ENCODE measurements around the gene DSCAML1. TPM values are rescaled to one million over a fixed set of nuclear protein-coding genes. Genes with fewer than 3 reads are reported as not detected.
A peak's percentile ranks its signal among the peaks of the same experiment; 100 is the strongest.

The DSCAML1 gene
- polyA plus RNA-seq, 1 donor = 2.8 TPM

- DNase-seq = no peak
Measured at GRCh38 chr11:117662671-117663269, 134.2 kb downstream of the DSCAML1 start.

DNA sequence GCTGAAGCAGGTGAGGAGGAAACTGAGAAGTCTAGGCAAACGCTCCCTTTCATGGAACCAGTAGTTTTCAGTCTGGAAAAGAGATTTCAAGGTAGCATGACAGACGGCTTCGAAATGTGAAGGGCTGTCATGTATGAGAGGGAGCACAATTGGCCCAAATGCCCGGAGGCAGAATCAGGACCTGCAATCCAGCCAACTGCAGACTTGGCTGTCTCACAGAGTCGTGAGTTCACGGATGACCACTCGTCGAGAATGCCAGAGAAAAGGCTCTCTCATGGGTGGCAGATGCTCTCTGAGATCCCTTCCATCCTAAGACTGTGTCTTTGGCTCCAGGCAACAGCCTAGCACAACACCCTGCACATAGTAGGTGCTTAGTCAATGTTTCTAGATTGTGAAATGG is 134.8 kb downstream of the DSCAML1 start:
- DNase-seq = no peak

GRCh38 chr11:117658809-117659208 is 138.2 kb downstream of the DSCAML1 start:
- DNase-seq = no peak

GRCh38 chr11:117657794-117658193 is 139.2 kb downstream of the DSCAML1 start:
- no peak for DNase-seq

GRCh38 chr11:117654281-117655255 is 142.4 kb downstream of the DSCAML1 start:
- no peak for DNase-seq

DNA sequence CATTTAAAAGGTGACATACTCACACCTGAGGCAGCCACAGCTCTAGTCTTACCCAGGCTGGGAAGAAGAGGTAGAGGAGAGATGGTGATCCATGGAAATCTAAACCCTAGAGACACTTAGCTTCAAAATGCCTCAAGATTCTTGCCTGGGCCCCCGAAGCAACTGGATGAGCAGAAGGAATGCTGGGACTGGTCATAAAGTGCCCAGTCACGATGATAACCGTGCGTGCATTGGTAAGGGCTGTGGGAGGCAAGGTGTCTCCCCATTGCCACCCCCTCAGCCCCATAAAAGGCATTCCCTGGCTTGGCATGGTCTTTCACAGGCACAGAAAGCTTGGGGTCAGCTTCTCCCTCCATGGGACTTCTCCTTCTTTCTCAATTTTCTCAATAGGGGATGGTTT is 144.5 kb downstream of the DSCAML1 start:
- DNase-seq = no peak

DNA sequence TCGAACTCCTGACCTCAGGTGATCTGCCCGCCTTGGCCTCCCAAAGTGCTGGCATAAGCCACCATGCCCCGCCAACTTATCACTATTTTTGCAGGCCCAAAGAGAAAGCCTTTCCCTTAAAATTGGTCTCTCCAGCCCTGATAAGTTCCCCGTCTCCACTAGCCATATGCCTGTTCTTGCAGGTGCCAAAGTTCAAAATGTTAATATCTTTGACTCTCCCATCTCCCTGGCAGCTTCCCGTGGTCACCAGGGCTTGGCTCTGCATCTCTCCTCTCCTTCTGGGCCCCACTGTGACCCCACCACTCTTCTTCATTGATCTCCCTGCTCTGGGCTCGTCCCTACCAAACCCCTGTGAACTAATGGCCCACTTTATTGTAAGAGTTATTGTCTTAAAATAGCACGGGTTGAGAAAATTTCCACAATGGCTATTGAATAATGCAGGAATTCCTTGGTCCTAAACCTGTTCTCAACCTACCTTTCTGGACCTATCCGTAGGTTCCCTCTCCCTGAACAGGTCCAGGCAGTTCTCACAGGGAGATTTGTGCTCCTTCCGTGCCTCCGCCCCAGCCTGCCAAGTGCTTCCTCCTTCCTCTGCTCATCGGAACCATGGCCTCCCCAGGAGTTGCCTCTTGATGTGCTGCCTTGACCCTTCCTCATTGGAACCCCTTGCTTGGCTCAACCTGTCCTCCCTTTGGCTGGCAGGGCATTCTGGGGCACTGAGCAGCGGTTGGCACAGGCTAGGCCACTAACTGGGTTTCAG is 147.5 kb downstream of the DSCAML1 start:
- no peak for DNase-seq

- DNase-seq = no peak
Measured at GRCh38 chr11:117647872-117648271, 149.1 kb downstream of the DSCAML1 start.

DNA sequence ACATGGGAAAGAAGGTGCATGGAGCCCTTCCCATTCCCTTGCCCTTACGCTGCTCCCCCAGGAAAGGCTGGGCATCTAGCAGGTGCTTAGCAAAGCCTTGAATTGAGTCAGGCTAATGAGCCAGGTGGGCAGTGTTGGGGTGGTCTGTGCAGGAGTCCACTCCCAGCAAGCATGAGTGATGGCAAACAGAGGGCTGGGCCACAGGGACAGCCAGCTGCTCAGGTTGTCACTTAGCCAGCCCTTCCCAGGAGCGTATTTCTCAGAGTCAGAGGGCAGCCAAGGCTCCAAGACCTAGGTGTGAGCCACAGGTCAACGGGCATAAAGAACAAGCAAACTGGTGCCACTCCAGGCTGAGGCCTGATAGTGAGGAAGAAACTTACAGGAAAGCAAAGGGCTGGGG is 149.8 kb downstream of the DSCAML1 start:
- no peak for DNase-seq

GRCh38 chr11:117646411-117646810 is 150.6 kb downstream of the DSCAML1 start:
- DNase-seq = no peak

DNA sequence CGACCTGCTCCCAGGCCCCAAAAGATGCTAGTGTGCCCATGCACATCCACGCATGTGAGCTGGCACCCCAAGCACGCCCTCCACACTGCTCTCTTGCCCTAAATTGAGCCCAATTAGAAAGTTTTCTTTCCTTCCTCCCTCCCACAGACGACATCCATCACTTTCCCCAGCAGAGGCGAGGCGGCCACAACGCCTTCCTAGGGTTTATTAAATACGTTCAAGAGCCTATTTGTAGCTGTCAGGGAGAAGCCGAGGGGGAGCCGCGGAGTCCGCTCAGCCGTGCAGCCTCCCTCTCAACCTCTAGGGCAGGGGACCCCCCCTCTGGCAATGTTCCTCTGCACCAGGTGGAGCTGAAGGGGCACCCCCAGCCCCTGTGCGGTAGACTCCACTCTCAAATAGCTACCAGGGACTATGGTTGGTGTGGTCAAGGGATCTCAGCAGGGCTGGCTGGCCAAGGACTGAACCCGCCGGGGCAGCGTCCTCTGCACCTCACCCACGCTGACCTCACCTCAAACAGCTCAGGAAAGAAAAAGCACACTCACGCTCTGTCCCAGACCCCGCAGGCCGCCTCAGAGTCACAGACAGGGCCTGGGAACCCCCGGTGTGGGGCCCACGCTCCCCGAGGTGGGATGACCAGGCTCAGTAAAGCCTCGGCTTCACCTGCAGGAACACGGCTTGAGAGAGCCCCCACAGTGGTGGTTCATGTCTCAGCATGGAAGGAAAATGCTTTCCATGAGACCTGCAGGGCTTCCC is 152.4 kb downstream of the DSCAML1 start:
- no peak for DNase-seq

- DNase-seq = no peak
Measured at GRCh38 chr11:117643606-117644300, 153.3 kb downstream of the DSCAML1 start.

- DNase-seq = no peak
Measured at GRCh38 chr11:117642835-117643234, 154.2 kb downstream of the DSCAML1 start.

- no peak for DNase-seq
Measured at GRCh38 chr11:117642396-117642795, 154.6 kb downstream of the DSCAML1 start.

GRCh38 chr11:117641008-117641915 is 155.8 kb downstream of the DSCAML1 start:
- no peak for DNase-seq

GRCh38 chr11:117640041-117640440 is 157.0 kb downstream of the DSCAML1 start:
- DNase-seq = no peak

DNA sequence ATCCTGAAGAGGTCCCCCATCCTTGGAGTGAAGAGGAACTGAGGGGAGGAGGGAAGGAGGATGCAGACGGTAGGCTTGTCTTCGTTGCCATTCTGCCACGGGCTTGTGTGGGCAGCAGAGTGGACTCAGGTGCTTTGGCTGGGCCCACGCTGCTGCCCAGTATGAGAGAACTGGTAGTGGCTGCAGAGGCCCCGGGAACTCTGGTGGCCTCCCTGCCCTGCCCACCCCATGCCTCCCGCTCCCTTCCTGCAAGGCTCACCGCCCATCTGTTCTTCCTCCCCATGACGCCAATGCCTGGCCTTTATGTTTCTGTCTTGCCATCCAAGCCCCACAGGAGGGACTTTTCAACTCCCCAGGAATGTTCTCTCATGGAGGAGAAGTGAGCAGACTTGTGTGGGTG is 157.4 kb downstream of the DSCAML1 start:
- DNase-seq = no peak

- no peak for DNase-seq
Measured at GRCh38 chr11:117638911-117639543, 158.0 kb downstream of the DSCAML1 start.

DNA sequence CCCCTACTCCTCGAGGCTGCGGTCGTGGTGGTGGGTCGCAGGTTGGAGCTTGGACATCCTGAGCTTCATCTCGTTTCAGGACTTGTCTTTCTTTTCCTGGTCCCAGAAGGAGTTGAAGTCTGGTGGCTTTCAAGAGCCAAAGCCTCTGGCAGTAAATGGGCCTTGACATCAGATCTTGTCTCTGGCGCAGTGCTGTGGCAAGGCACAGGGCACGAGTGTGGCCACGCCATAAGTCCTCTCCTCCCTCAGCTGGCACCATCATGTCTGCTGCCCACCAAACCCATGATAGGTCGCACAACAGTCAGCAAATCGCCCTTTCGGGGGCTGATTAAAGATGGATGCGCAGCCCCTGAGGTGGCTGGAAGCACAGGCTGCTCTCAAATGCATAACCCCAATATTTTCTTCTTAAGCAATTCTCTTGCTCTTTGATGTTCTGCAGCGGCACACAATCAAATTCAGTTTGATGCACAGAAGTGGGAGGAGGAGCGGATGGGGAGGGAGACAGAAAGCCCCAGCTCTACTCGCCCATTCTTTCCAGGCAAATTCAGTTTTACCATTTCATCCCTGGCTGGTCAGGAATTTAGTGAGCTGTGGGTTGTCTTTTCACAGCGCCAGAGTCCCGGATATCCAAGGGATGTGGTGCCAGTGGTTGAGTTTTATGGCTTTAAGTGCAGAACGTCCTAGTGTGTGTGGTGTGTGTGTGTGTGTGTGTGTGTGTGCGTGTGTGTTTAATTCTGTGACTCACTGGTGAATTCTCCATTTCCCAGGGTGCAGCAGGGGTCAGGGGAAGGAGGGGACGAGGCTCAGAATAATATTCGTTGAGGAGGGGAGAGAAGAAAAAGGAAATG is 162.0 kb downstream of the DSCAML1 start:
- DNase-seq = peak; percentile 42

Data from left kidney (tissue), 2 donors.